ENCODE measurements around the gene STRA8.

DNA sequence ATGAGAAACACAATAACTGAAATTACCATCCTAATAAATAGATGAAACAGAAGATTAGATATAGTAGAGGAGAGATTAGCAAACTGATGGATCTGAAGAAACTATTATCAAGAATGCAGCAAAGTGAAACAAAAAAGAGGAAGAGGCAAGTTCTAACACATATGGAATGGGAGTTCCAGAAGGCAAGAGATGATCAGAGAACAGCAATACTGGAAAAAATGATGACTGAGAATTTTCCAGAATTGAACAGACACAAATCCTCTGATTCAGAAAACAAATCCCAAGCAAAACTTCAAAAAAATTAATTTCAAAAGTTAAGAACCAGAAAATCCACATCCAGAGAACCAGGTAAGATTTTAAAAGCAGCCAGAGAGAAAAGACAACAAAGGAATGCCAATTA lies 42.9 kb upstream of the STRA8 start:
- no peak for TF ChIP-seq CTCF (IDR thresholded peaks at IDR 0.05; ENCODE audit: low read length)
- no peak for TF ChIP-seq EZH2 (optimal IDR thresholded peaks at IDR 0.05; ENCODE audit: low read depth, low read length)

Measured in MM.1S (cell line).